Measurements from ENCODE around the gene CNIH1. TPM values are rescaled to one million over a fixed set of nuclear protein-coding genes. Genes with fewer than 3 reads are reported as not detected.

The CNIH1 gene
- total and polyA plus RNA-seq, 2 of the 13 experiments (the other 11 are each of a cell fraction or from before 2014, with no cell fraction given): 166 to 421 TPM

DNA sequence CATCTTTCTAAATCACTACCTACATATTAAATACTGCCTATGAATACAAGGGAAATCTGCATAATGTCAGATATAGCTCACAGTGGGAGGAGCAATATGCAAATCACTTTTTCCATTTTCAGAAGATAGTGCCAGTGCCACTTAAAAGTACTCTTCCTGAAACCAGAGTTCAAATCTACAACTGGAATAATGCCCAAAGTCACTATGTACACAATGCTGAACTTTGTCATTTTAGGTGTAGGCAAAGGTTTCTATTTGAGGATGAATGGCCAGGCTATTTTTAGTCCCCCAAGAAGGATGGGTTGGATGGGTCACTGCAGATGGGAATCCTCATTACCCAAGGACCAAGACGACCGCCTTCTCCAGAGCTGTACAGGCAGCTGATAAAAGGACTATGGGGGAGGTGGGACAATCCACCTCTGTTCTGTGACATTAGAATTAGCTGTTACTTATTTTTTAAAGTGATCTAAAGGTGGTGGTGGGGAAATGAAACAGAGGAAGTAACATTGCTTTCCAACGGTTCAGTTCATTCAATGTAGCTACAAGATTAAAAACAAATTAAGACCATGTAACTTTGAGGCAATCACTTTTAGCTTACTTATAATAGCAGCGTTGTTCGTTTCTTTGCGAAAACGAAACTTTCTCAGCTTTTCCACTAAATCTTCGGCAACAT is 42.0 kb upstream of the CNIH1 start (continued):
- TF ChIP-seq, protein P1, sequence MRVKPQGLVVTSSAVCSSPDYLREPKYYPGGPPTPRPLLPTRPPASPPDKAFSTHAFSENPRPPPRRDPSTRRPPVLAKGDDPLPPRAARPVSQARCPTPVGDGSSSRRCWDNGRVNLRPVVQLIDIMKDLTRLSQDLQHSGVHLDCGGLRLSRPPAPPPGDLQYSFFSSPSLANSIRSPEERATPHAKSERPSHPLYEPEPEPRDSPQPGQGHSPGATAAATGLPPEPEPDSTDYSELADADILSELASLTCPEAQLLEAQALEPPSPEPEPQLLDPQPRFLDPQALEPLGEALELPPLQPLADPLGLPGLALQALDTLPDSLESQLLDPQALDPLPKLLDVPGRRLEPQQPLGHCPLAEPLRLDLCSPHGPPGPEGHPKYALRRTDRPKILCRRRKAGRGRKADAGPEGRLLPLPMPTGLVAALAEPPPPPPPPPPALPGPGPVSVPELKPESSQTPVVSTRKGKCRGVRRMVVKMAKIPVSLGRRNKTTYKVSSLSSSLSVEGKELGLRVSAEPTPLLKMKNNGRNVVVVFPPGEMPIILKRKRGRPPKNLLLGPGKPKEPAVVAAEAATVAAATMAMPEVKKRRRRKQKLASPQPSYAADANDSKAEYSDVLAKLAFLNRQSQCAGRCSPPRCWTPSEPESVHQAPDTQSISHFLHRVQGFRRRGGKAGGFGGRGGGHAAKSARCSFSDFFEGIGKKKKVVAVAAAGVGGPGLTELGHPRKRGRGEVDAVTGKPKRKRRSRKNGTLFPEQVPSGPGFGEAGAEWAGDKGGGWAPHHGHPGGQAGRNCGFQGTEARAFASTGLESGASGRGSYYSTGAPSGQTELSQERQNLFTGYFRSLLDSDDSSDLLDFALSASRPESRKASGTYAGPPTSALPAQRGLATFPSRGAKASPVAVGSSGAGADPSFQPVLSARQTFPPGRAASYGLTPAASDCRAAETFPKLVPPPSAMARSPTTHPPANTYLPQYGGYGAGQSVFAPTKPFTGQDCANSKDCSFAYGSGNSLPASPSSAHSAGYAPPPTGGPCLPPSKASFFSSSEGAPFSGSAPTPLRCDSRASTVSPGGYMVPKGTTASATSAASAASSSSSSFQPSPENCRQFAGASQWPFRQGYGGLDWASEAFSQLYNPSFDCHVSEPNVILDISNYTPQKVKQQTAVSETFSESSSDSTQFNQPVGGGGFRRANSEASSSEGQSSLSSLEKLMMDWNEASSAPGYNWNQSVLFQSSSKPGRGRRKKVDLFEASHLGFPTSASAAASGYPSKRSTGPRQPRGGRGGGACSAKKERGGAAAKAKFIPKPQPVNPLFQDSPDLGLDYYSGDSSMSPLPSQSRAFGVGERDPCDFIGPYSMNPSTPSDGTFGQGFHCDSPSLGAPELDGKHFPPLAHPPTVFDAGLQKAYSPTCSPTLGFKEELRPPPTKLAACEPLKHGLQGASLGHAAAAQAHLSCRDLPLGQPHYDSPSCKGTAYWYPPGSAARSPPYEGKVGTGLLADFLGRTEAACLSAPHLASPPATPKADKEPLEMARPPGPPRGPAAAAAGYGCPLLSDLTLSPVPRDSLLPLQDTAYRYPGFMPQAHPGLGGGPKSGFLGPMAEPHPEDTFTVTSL (CRISPR knock-in tag; IDR thresholded peaks at IDR 0.05; ENCODE audit: borderline replicate concordance): peak; percentile 82; the same call in 1 of the 2 replicates
- TF ChIP-seq, protein P2, sequence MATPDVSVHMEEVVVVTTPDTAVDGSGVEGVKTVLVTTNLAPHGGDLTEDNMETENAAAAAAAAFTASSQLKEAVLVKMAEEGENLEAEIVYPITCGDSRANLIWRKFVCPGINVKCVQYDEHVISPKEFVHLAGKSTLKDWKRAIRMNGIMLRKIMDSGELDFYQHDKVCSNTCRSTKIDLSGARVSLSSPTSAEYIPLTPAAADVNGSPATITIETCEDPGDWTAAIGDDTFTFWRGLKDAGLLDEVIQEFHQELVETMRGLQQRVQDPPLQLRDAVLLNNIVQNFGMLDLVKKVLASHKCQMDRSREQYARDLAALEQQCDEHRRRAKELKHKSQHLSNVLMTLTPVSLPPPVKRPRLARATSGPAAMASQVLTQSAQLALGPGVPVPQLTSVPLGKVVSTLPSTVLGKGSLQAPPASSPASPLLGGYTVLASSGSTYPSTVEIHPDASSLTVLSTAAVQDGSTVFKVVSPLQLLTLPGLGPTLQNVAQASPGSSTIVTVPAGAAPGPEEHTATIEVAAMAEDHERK (CRISPR knock-in tag; IDR thresholded peaks at IDR 0.05; ENCODE audit: low read depth): no peak
- TF ChIP-seq PHF5A (CRISPR knock-in tag; IDR thresholded peaks at IDR 0.05; ENCODE audit: low read depth, unreplicated experiment) (no peak), FOXA3 (CRISPR knock-in tag; IDR thresholded peaks at IDR 0.05) (peak; percentile 86), MEF2D (CRISPR knock-in tag; IDR thresholded peaks at IDR 0.05) (peak; percentile 100), PPARG (CRISPR knock-in tag; conservative IDR thresholded peaks at IDR 0.05) (peak; percentile 70; the same call in 1 of the 2 replicates), HMG20A (CRISPR knock-in tag; IDR thresholded peaks at IDR 0.05; ENCODE audit: borderline replicate concordance) (peak; percentile 55; the same call in 1 of the 2 replicates), RARA (CRISPR knock-in tag; IDR thresholded peaks at IDR 0.05) (peak; percentile 82), TBL1XR1 (IDR thresholded peaks at IDR 0.05; ENCODE audit: borderline replicate concordance, low read length, partially characterized antibody) (no peak), ZBTB21 (CRISPR knock-in tag; IDR thresholded peaks at IDR 0.05) (no peak), ZNF614 (CRISPR knock-in tag; IDR thresholded peaks at IDR 0.05; ENCODE audit: borderline replicate concordance) (peak; percentile 36; the same call in 1 of the 2 replicates), NR2F6 (IDR thresholded peaks at IDR 0.05) (0 out of 2 replicates have a peak, but pooled peaks have one; percentile 42), NR2F6 (CRISPR knock-in tag; IDR thresholded peaks at IDR 0.05) (peak; percentile 68), ELF1 (CRISPR knock-in tag; IDR thresholded peaks at IDR 0.05) (peak; percentile 41; the same call in 1 of the 2 replicates), ERF (CRISPR knock-in tag; IDR thresholded peaks at IDR 0.05) (peak; percentile 61; the same call in 1 of the 2 replicates), ZNF460 (CRISPR knock-in tag; IDR thresholded peaks at IDR 0.05; ENCODE audit: borderline replicate concordance) (no peak), BCL6 (CRISPR knock-in tag; IDR thresholded peaks at IDR 0.05) (peak; percentile 72), ZNF234 (CRISPR knock-in tag; conservative IDR thresholded peaks at IDR 0.05) (no peak)
- TF ChIP-seq, protein P3, sequence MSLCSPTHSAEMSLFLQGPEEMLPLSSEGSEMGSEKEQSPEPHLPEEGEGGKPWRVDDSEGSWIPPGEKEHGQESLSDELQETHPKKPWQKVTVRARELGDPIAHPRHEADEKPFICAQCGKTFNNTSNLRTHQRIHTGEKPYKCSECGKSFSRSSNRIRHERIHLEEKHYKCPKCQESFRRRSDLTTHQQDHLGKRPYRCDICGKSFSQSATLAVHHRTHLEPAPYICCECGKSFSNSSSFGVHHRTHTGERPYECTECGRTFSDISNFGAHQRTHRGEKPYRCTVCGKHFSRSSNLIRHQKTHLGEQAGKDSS (CRISPR knock-in tag; IDR thresholded peaks at IDR 0.05; ENCODE audit: borderline replicate concordance, low read depth): no peak

All from HepG2 (cell line).